ENCODE data around the gene PRMT1. TPM values are rescaled to one million over a fixed set of nuclear protein-coding genes. Genes with fewer than 3 reads are reported as not detected.

Gene PRMT1
- total and polyA plus RNA-seq, 2 of the 13 experiments (the other 11 are each of a cell fraction or from before 2014, with no cell fraction given): 324 to 374 TPM

GRCh38 chr19:49672131-49672919 is 4.7 kb upstream of the PRMT1 start (continued):
- TF ChIP-seq SMYD3 (CRISPR knock-in tag; IDR thresholded peaks at IDR 0.05) (no peak), ZNF296 (CRISPR knock-in tag; conservative IDR thresholded peaks at IDR 0.05) (no peak), ZNF432 (CRISPR knock-in tag; IDR thresholded peaks at IDR 0.05; ENCODE audit: borderline replicate concordance) (no peak), PAWR (CRISPR knock-in tag; IDR thresholded peaks at IDR 0.05; ENCODE audit: borderline replicate concordance) (no peak), ZNF839 (CRISPR knock-in tag; IDR thresholded peaks at IDR 0.05; ENCODE audit: borderline replicate concordance) (no peak), RFXAP (CRISPR knock-in tag; IDR thresholded peaks at IDR 0.05; ENCODE audit: borderline replicate concordance) (no peak), RBFOX2 (IDR thresholded peaks at IDR 0.05; ENCODE audit: low read depth, low read length) (no peak), HOXA5 (CRISPR knock-in tag; IDR thresholded peaks at IDR 0.05) (0 out of 2 replicates have a peak, but pooled peaks have one; percentile 47), TCF7 (IDR thresholded peaks at IDR 0.05; ENCODE audit: low read depth) (no peak), ARHGAP35 (CRISPR knock-in tag; IDR thresholded peaks at IDR 0.05; ENCODE audit: borderline replicate concordance) (0 out of 2 replicates have a peak, but pooled peaks have one; percentile 34), MTERF4 (CRISPR knock-in tag; IDR thresholded peaks at IDR 0.05) (0 out of 2 replicates have a peak, but pooled peaks have one; percentile 36), RAD21 (CRISPR knock-in tag; IDR thresholded peaks at IDR 0.05) (peak; percentile 87), ZNF337 (CRISPR knock-in tag; IDR thresholded peaks at IDR 0.05; ENCODE audit: borderline replicate concordance, low read depth) (peak; percentile 46; the same call in 1 of the 2 replicates), NCOA2 (CRISPR knock-in tag; IDR thresholded peaks at IDR 0.05) (no peak; the same call in 1 of the 2 replicates), ATF7 (IDR thresholded peaks at IDR 0.05) (no peak), ATF7 (CRISPR knock-in tag; IDR thresholded peaks at IDR 0.05) (no peak), ZBTB43 (CRISPR knock-in tag; conservative IDR thresholded peaks at IDR 0.05) (0 out of 2 replicates have a peak, but pooled peaks have one; percentile 33), ZBTB38 (CRISPR knock-in tag; IDR thresholded peaks at IDR 0.05) (peak; percentile 40; the same call in 1 of the 2 replicates), IRX3 (CRISPR knock-in tag; IDR thresholded peaks at IDR 0.05; ENCODE audit: borderline replicate concordance, low read depth) (no peak), ZNF382 (CRISPR knock-in tag; IDR thresholded peaks at IDR 0.05; ENCODE audit: borderline replicate concordance) (no peak), LCORL (IDR thresholded peaks at IDR 0.05) (no peak), LCORL (CRISPR knock-in tag; IDR thresholded peaks at IDR 0.05) (peak; percentile 75), ZZZ3 (CRISPR knock-in tag; IDR thresholded peaks at IDR 0.05; ENCODE audit: borderline replicate concordance) (no peak), GLMP (CRISPR knock-in tag; IDR thresholded peaks at IDR 0.05; ENCODE audit: borderline replicate concordance) (no peak), HNRNPK (IDR thresholded peaks at IDR 0.05; ENCODE audit: low read depth, low read length, poor library complexity, severe bottlenecking) (no peak), GTF3A (CRISPR knock-in tag; conservative IDR thresholded peaks at IDR 0.05) (no peak), ZNF670 (CRISPR knock-in tag; IDR thresholded peaks at IDR 0.05; ENCODE audit: borderline replicate concordance) (no peak), SMAD9 (CRISPR knock-in tag; IDR thresholded peaks at IDR 0.05) (no peak), HDAC1 (CRISPR knock-in tag; IDR thresholded peaks at IDR 0.05) (peak; percentile 65)

Measured in HepG2 (cell line).